Stimulated activated CD8-positive, alpha-beta memory T cell treated with anti-CD3 and anti-CD28 coated beads, Interleukin-12 subunit alpha, Interleukin-12 subunit beta, amount 100 ng/mL, for 24 hours (primary cell): ENCODE measurements around the gene ZRANB1.
"Not testable (repeated sequence)": the region's sequence is repeated elsewhere in the genome, so short reads cannot be mapped to it uniquely, and the experiment has no call there.

Source experiments
- DNase-seq: peaks from one replicate; pipeline ENCODE4 v3.0.0-alpha.2; 2020; ENCODE audit errors: extremely low read depth

The ZRANB1 gene

GRCh38 chr10:124941823-124942222, at the start of gene ZRANB1:
ZRANB1 (plus strand) TSS chr10:124942123; CDS start chr10:124942494, 371 bp downstream.
- DNase-seq = no peak

- DNase-seq = no peak
These were observed 49.0 kb upstream of the ZRANB1 start for GRCh38 chr10:124892905-124893304.

GRCh38 chr10:124894569-124895215, 47.2 kb upstream of the ZRANB1 start:
- DNase-seq = no peak

GRCh38 chr10:124896751-124897150, 45.2 kb upstream of the ZRANB1 start:
- DNase-seq = no peak

- no peak for DNase-seq
These were observed 43.5 kb upstream of the ZRANB1 start for GRCh38 chr10:124898471-124898870.

- DNase-seq = no peak
These were observed 42.8 kb upstream of the ZRANB1 start for GRCh38 chr10:124899151-124899550.

GRCh38 chr10:124902462-124902861, 39.5 kb upstream of the ZRANB1 start:
- DNase-seq = no peak

- DNase-seq = no peak
These were observed 38.8 kb upstream of the ZRANB1 start for GRCh38 chr10:124903111-124903510.

- no peak for DNase-seq
These were observed 37.1 kb upstream of the ZRANB1 start for GRCh38 chr10:124904796-124905195.

- DNase-seq = no peak
These were observed 35.3 kb upstream of the ZRANB1 start for GRCh38 chr10:124906551-124907001.

- DNase-seq = no peak
These were observed 32.4 kb upstream of the ZRANB1 start for GRCh38 chr10:124909563-124909962.

- no peak for DNase-seq
These were observed 30.5 kb upstream of the ZRANB1 start for GRCh38 chr10:124911124-124912067.

- no peak for DNase-seq
These were observed 29.6 kb upstream of the ZRANB1 start for GRCh38 chr10:124912101-124912886.

GRCh38 chr10:124913167-124913566, 28.8 kb upstream of the ZRANB1 start:
- DNase-seq = no peak

GRCh38 chr10:124914398-124914797, 27.5 kb upstream of the ZRANB1 start:
- DNase-seq = not testable (repeated sequence)

GRCh38 chr10:124916098-124916584, 25.8 kb upstream of the ZRANB1 start:
- DNase-seq = no peak

- peak; percentile 93 for DNase-seq
These were observed 25.1 kb upstream of the ZRANB1 start for GRCh38 chr10:124916585-124917427.

GRCh38 chr10:124917428-124918190, 24.3 kb upstream of the ZRANB1 start:
- peak; percentile 26 for DNase-seq

GRCh38 chr10:124918191-124918830, 23.6 kb upstream of the ZRANB1 start:
- no peak for DNase-seq

GRCh38 chr10:124918906-124919305, 23.0 kb upstream of the ZRANB1 start:
- no peak for DNase-seq
